ENCODE measurements around the gene SLC30A3. TPM values are rescaled to one million over a fixed set of nuclear protein-coding genes. Genes with fewer than 3 reads are reported as not detected.

The SLC30A3 gene
- total RNA-seq, 1 experiment from 2014 or later, result 1.3 TPM

DNA sequence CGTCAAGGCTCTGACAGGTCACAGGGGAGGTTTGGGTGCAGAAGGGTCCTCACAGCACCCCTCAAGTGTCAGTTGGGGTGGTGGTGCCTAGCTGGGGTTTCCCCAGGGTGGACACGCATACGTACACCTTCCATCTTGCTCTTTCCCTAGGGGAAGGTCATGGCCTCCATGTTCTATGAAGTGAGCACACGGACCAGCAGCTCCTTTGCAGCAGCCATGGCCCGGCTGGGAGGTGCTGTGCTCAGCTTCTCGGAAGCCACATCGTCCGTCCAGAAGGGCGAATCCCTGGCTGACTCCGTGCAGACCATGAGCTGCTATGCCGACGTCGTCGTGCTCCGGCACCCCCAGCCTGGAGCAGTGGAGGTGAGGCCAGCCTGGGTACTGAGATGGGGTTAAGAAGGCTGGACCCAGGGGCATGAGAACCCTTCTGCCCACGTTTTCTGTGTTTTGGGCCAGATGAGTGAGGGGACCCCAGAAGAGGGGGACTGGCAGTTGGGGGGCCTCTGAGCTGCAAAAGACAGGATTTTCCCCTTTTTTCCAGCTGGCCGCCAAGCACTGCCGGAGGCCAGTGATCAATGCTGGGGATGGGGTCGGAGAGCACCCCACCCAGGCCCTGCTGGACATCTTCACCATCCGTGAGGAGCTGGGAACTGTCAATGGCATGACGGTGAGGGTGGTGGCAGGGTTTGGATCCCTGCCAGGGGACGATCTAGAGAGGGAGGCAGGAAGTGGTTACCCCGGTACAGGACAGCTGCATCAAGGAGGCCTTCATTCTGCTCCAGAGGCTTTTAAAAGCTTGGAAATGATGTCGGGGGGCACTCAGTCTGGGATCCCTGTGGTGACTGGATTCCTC, 20.9 kb downstream of the SLC30A3 start:
- in situ Hi-C loops (cut with HindIII; ENCODE audit: low sequenced_read_pairs), result no loop called here
- DNase-seq (ENCODE audit: low spot score), result no peak

DNA sequence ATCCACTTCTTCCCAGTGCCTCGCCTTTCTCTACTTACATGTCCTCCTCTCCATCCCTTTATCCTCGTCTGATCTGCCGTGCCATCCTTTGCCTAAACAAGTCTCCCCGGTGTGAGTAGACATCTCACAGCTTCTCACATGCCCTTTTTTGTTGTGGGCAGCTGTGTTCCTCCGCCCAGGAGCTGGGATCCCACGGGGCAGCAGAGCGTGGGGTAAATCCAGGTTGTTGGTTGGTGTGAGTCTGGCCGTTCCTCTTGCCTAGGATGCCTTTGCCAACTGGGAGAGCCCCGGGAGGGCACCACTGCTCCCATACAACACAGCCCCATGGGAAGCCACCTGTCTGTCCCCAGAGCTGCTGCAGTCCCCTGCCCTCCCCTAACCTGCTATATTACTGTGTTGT, 22.4 kb downstream of the SLC30A3 start:
- no peak for DNase-seq (ENCODE audit: low spot score)
- in situ Hi-C loops (cut with HindIII; ENCODE audit: low sequenced_read_pairs), result no loop called here

DNA sequence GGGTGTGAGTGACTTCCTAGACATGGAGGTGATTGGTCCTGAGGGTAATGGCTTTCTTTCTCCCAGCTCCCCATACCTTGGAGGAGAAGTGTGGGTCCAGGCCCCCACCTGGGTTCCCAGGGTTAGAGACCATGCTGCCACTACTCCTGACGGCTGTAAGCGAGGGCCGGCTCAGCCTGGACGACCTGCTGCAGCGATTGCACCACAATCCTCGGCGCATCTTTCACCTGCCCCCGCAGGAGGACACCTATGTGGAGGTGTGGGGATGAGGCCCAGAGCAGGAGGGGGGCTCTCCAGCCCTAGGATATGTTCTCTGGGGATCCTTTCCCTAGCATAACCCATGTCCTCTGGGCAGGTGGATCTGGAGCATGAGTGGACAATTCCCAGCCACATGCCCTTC, 23.9 kb downstream of the SLC30A3 start:
- in situ Hi-C loops (cut with HindIII; ENCODE audit: low sequenced_read_pairs), result no loop called here
- no peak for DNase-seq (ENCODE audit: low spot score)

DNA sequence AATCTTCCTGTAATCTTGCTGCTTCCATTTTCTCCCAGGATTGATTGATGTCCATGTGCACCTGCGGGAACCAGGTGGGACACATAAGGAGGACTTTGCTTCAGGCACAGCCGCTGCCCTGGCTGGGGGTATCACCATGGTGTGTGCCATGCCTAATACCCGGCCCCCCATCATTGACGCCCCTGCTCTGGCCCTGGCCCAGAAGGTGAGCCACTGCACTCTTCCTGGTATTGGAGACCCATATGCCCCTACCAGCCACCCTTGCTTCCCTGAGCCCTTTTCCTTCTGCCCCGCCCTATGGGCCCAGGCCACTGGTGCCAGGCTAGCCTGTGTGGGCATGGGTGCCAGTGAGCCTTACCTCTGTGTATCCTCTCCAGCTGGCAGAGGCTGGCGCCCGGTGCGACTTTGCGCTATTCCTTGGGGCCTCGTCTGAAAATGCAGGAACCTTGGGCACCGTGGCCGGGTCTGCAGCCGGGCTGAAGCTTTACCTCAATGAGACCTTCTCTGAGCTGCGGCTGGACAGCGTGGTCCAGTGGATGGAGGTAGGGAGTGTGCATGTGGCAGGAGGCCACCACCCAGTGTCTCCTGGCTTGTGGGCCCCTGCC, 25.4 kb downstream of the SLC30A3 start:
- DNase-seq (ENCODE audit: low spot score), result no peak
- in situ Hi-C loops (cut with HindIII; ENCODE audit: low sequenced_read_pairs), result no loop called here

DNA sequence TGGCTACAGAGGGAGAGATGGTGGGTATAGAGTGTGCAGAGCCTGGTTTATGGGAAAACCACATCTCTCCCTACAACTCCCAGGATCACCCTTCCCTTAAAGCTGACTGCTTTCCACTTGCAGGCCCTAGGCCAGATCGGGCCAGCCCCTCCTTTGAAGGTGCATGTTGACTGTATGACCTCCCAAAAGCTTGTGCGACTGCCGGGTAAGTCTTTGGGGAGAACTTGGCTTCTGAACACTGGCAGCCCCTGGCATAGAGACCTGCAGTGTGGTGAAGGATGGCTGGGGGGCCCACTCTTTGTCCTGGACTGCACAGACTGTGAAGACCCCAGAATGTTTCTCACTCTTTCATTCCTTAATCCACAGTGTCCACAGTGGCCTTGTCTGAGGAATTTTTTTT, 26.2 kb downstream of the SLC30A3 start:
- in situ Hi-C loops (cut with HindIII; ENCODE audit: low sequenced_read_pairs), result no loop called here
- no peak for DNase-seq (ENCODE audit: low spot score)

DNA sequence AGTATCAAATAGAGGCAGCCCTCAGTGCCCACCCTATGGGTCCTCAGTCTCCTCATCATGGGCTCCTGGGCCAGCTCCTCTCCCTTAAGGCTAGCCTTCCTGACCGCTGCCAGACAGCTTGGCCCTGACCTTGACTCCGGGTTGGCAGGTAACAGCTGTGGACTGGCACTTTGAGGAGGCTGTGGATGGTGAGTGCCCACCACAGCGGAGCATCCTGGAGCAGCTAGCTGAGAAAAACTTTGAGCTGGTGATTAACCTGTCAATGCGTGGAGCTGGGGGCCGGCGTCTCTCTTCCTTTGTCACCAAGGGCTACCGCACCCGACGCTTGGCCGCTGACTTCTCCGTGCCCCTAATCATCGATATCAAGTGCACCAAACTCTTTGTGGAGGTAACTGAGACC, 26.7 kb downstream of the SLC30A3 start:
- in situ Hi-C loops (cut with HindIII; ENCODE audit: low sequenced_read_pairs), result no loop called here
- no peak for DNase-seq (ENCODE audit: low spot score)

DNA sequence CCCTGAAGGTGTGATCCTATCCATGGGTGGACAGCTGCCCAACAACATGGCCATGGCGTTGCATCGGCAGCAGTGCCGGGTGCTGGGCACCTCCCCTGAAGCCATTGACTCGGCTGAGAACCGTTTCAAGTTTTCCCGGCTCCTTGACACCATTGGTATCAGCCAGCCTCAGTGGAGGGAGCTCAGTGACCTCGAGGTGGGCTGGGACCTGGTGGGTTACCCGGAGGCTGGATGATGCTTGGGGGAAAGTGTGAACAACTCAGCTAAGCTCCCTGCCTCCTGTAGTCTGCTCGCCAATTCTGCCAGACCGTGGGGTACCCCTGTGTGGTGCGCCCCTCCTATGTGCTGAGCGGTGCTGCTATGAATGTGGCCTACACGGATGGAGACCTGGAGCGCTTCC, 29.5 kb downstream of the SLC30A3 start:
- in situ Hi-C loops (cut with HindIII; ENCODE audit: low sequenced_read_pairs), result no loop called here
- no peak for DNase-seq (ENCODE audit: low spot score)

DNA sequence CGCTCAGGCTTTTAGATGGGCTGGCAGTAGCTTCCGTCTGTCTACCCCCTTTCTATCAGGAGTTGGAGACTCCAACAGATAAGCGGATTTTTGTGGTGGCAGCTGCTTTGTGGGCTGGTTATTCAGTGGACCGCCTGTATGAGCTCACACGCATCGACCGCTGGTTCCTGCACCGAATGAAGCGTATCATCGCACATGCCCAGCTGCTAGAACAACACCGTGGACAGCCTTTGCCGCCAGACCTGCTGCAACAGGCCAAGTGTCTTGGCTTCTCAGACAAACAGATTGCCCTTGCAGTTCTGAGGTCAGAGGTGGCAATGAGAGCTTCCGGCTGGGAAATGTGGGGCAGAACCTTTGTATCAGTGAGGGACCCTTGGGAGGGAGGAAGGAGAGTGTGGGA, 30.9 kb downstream of the SLC30A3 start:
- no peak for DNase-seq (ENCODE audit: low spot score)
- in situ Hi-C loops (cut with HindIII; ENCODE audit: low sequenced_read_pairs), result no loop called here

DNA sequence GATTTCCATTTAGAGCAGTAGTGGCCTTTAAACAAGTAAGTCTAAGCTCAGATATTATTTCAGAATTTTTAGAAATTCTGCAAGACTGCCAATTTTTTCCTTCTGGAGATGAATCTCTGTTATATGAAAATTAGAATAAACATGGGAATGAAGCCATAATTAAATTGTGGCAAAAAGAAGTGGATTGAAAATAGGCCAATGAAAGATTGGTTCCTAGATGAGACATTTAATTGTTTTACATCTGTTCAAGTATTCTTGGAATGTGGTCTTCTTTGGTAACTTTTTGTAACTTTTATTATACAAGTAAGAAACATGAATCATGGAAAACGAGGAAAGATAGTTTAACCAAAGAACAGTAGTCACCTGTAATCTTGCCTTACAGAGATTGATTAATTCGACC, 35.3 kb downstream of the SLC30A3 start:
- in situ Hi-C loops (cut with HindIII; ENCODE audit: low sequenced_read_pairs), result no loop called here
- DNase-seq (ENCODE audit: low spot score), result no peak

DNA sequence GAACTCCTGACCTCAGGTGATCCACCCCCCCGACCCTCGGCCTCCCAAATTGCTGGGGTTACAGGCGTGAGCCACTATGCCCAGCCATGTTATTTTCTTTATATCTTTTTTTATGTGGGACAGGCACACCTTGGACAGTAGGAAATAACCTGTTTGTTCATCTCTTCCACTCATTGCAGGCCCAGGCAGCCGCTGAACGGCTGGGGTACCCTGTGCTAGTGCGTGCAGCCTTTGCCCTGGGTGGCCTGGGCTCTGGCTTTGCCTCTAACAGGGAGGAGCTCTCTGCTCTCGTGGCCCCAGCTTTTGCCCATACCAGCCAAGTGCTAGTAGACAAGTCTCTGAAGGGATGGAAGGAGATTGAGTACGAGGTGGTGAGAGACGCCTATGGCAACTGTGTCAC, 37.3 kb downstream of the SLC30A3 start:
- in situ Hi-C loops (cut with HindIII; ENCODE audit: low sequenced_read_pairs), result no loop called here
- no peak for DNase-seq (ENCODE audit: low spot score)

DNA sequence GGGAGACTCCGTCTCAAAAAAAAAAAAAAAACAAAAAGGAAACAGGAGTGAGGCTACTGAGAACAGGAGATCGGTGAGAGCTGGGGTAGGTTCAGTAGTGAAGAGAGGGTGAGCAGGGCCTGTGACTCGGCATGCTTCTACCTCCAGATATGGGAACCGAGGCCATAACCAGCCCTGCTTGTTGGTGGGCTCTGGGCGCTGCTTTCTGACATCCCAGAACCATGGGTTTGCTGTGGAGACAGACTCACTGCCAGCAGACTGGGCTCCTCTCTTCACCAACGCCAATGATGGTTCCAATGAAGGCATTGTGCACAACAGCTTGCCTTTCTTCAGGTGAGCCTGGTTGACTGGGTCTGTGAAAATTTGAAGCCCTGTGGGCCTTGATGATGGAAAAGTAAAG, 39.4 kb downstream of the SLC30A3 start:
- in situ Hi-C loops (cut with HindIII; ENCODE audit: low sequenced_read_pairs), result no loop called here
- no peak for DNase-seq (ENCODE audit: low spot score)

DNA sequence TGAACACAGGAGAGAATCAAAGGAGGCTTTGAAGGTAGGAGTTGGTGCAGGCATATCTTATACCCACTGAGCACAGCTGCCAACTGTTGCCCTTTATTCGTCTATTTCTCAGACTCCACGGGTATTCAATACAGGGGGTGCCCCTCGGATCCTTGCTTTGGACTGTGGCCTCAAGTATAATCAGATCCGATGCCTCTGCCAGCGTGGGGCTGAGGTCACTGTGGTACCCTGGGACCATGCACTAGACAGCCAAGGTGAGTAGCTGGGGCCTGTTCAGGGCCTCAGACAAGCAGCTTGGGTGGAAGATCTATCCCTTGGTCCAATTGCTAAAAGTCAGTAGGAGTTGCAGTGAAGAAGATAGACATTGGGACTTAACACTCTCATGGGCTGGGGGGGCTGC, 40.4 kb downstream of the SLC30A3 start:
- in situ Hi-C loops (cut with HindIII; ENCODE audit: low sequenced_read_pairs), result no loop called here
- DNase-seq (ENCODE audit: low spot score), result no peak

DNA sequence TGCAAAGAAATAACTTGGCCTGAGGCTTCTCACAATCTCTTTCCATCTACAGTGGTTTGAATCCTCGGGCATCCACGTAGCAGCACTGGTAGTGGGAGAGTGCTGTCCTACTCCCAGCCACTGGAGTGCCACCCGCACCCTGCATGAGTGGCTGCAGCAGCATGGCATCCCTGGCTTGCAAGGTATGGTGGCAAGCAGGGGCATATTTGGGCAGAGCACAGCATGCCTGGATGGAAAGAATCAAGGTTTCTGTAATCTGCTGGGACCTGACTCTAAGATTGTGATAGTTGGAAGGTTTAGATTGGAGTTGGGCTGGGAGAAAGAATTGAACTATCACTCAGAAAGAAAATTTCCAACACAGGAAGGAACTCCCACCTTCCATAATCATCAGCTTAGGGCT, 41.7 kb downstream of the SLC30A3 start:
- DNase-seq (ENCODE audit: low spot score), result no peak
- in situ Hi-C loops (cut with HindIII; ENCODE audit: low sequenced_read_pairs), result no loop called here

DNA sequence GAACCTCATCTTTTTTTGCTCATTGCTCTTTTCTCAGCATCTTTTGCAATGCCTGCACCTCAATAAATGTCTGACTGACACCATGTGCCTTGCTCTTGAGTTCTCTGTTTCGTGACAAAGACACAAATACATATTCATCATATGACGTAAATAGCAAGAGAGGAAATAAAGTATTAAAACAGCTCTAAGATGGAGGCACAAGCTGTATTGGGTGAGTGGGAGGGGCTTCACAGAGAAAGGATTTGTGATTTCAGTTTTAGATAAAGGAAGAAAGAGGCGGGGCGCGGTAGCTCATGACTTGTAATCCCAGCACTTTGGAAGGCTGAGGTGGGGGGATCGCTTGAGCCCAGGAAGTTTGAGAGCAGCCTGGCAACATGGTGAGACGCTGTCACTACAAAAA, 42.8 kb downstream of the SLC30A3 start:
- in situ Hi-C loops (cut with HindIII; ENCODE audit: low sequenced_read_pairs), result no loop called here
- DNase-seq (ENCODE audit: low spot score), result no peak

DNA sequence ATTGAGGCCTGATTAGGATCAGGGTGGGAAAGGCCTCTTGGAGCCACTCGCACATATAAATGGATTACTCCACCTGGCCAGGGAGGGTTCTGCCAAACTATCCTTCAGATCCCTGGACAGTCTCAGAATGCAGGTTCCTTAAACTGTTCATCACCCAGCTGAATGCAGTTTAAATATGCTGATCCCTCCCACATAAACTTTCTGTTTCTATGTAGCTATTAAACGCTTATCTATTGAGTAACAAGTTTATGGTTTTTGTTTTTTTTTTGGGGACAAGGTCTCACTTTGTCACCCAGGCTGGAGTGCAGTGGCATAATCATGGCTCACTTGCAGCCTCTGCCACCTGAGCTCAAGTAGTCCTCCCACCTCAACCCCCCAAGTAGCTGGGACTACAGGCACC, 43.8 kb downstream of the SLC30A3 start:
- in situ Hi-C loops (cut with HindIII; ENCODE audit: low sequenced_read_pairs), result no loop called here
- DNase-seq (ENCODE audit: low spot score), result no peak

DNA sequence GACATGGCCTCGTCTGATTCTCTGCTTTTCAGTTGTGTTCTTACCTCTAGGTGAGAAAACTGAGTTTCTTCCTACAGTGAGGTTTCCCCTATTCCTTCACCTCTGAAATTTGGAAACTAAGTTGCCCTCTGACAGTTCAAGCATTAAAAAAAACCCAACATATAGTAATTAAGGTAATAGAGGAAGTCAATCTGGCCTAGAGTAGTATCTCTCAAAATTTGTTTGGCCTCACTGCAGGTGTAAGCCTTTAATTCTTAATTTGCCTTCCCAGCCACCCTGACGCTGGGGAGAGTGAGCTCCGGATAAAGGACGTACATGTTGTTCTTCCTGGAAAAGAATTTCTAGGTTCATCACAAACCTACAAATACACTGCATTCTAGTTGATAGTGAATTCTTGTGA, 44.2 kb downstream of the SLC30A3 start:
- no peak for DNase-seq (ENCODE audit: low spot score)
- in situ Hi-C loops (cut with HindIII; ENCODE audit: low sequenced_read_pairs), result no loop called here

DNA sequence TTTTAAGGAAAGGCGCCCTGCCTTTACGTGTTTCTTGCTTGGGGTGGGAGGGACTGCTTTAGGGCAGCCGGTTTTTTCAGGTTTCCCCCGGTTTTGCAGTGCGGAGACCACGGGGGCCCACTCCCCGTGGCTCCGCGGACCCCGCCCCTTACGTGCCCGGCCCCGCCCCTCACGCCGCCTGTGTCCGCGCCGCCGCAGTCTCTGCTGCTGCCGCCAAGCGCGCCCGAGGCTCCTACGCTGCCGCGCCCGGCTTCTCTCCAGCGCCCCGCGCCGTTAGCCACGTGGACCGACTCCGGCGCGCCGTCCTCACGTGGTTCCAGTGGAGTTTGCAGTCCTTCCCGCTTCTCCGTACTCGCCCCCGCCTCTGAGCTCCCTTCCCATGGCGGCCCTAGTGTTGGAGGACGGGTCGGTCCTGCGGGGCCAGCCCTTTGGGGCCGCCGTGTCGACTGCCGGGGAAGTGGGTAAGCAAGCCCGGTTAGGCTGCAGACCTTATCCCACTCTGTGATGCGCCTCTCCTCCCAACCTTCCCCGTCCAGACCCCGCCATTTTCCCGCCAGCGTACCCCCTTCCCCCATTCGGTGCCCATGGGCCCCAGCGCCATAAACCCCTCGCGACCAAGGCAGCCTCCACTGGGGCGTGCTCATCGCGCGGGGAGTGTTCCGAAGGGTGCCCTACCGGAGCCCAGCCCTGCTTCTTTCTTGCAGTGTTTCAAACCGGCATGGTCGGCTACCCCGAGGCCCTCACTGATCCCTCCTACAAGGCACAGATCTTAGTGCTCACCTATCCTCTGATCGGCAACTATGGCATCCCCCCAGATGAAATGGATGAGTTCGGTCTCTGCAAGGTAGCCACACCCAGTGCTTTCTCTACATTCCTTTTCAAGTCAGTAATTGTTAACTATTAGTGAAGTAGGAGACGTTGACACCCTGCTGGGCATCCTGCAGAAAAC, 45.4 kb downstream of the SLC30A3 start, which contains the start of gene CAD:
Gene CAD (plus strand): TSS at position 197 of the 949 bp plus-strand sequence. CDS start 183 bp downstream, at position 380.
- peak; percentile 87 for DNase-seq (ENCODE audit: low spot score)

DNA sequence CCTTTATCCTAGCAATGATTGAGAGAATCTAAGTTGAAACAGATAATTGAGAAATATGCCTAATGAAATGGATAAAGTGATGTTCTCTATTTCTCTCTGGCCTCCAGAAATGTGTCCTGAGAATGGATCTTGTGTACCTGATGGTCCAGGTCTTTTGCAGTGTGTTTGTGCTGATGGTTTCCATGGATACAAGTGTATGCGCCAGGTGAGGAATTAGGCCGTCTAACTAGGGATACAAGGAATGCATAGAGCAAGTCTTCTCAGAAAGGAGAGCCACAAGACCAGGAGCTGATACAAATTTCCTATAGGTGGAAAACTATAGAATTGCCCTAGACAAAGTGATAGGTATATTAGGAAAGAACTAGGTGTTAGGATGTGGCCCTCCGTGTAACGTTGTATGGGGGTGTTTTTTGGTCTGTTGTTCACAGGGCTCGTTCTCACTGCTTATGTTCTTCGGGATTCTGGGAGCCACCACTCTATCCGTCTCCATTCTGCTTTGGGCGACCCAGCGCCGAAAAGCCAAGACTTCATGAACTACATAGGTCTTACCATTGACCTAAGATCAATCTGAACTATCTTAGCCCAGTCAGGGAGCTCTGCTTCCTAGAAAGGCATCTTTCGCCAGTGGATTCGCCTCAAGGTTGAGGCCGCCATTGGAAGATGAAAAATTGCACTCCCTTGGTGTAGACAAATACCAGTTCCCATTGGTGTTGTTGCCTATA, 46.3 kb downstream of the SLC30A3 start:
- in situ Hi-C loops (cut with HindIII; ENCODE audit: low sequenced_read_pairs), result no loop called here
- DNase-seq (ENCODE audit: low spot score), result no peak

More for the DNA sequence above, 45.4 kb downstream of the SLC30A3 start, which contains the start of gene CAD:
- in situ Hi-C loops (cut with HindIII; ENCODE audit: low sequenced_read_pairs), result no loop called here

DNA sequence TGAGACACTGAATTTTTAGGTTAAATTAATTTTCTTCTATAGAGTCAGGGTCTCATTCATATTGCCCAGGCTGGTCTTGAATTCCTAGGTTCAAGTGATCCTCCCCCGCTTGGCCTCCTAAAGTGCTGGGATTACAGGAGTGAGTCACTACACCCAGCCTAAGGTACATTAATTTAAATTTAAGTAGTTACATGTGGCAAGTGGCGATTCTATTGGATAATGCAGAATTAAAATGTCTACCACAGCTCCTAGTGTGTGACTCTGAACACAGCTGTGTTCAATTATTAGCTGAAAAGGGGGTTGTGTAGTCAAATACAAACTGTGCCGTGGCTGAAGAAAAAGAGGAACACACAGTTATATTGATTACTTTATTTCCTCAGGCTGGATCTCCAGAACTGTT, 47.9 kb downstream of the SLC30A3 start:
- DNase-seq (ENCODE audit: low spot score), result no peak
- in situ Hi-C loops (cut with HindIII; ENCODE audit: low sequenced_read_pairs), result no loop called here

All from G401 (cell line).